ENCODE measurements around the gene PAQR8.

- TF ChIP-seq CTCF (IDR thresholded peaks at IDR 0.05; ENCODE audit: insufficient read depth, low read length, poor library complexity, severe bottlenecking) (no peak), EZH2phosphoT487 (conservative IDR thresholded peaks at IDR 0.05; ENCODE audit: low read length) (no peak)
Observed at GRCh38 chr6:52312461-52312860, 49.5 kb upstream of the PAQR8 start.
